ENCODE data around the gene MSANTD2.

GRCh38 chr11:124742555-124742954 is 57.7 kb downstream of the MSANTD2 start:
- TF ChIP-seq, protein P1, sequence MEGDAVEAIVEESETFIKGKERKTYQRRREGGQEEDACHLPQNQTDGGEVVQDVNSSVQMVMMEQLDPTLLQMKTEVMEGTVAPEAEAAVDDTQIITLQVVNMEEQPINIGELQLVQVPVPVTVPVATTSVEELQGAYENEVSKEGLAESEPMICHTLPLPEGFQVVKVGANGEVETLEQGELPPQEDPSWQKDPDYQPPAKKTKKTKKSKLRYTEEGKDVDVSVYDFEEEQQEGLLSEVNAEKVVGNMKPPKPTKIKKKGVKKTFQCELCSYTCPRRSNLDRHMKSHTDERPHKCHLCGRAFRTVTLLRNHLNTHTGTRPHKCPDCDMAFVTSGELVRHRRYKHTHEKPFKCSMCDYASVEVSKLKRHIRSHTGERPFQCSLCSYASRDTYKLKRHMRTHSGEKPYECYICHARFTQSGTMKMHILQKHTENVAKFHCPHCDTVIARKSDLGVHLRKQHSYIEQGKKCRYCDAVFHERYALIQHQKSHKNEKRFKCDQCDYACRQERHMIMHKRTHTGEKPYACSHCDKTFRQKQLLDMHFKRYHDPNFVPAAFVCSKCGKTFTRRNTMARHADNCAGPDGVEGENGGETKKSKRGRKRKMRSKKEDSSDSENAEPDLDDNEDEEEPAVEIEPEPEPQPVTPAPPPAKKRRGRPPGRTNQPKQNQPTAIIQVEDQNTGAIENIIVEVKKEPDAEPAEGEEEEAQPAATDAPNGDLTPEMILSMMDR (IDR thresholded peaks at IDR 0.05; ENCODE audit: low read depth, low read length, poor library complexity, severe bottlenecking): no peak
- no peak for TF ChIP-seq EZH2phosphoT487 (IDR thresholded peaks at IDR 0.05; ENCODE audit: borderline replicate concordance, low read length)

Data from DOHH2 (cell line).